IMR-90 (cell line): Measurements from ENCODE around the gene BMP2K. TPM values are rescaled to one million over a fixed set of nuclear protein-coding genes. Genes with fewer than 3 reads are reported as not detected.

Source experiments
- ATAC-seq: fragments of 200-7000 bp; cut with Tn5 transposase; 2 replicates; pipeline ENCODE4 v1.9.1; 2020; ENCODE audit warnings: low read depth, mild to moderate bottlenecking, moderate library complexity
- BruUV-seq: library from RNA; stranded (reverse); fragments of 400-500 nt; replicated peaks from 2 replicates; lab custom pipeline; 2021; lab: Mats Ljungman, UMichigan
- CTCF ChIA-PET: fragments of 300-600 bp; formaldehyde crosslinking; extraction: SDS; loops from one replicate; lab custom pipeline; 2021; ENCODE audit warnings: antibody characterized with exemption; lab: Yijun Ruan, JAX
- POLR2A ChIA-PET: fragments of 300-600 bp; sonication (Branson Sonifier 250); formaldehyde crosslinking; loops from one replicate; lab custom pipeline; 2022; ENCODE audit warnings: antibody characterized with exemption; ENCODE audit not compliant: unreplicated experiment; lab: Charles Lee
- DNase-seq: peaks from one replicate; pipeline ENCODE4 v3.0.0; 2013
- H2AFZ ChIP-seq: replicated peaks from 2 replicates; pipeline ENCODE3; 2013; ENCODE audit warnings: low read length, mild to moderate bottlenecking; ENCODE audit not compliant: poor library complexity
- H2AK5ac ChIP-seq: 2 replicates; pipeline ENCODE4 v1.6.1; 2013; ENCODE audit warnings: low read depth, low read length, inconsistent platforms
- H2AK9ac ChIP-seq: replicated peaks from 2 replicates; pipeline ENCODE3; 2013; ENCODE audit warnings: mild to moderate bottlenecking, low read depth, low read length, moderate library complexity; ENCODE audit not compliant: poor library complexity
- H2BK120ac ChIP-seq: 2 replicates; pipeline ENCODE4 v1.6.1; 2013; ENCODE audit warnings: low read depth, low read length, inconsistent platforms
- H2BK15ac ChIP-seq: 3 replicates; pipeline ENCODE4 v1.6.1; 2013; ENCODE audit warnings: low read depth, low read length, inconsistent platforms
- H2BK20ac ChIP-seq: 2 replicates; pipeline ENCODE4 v1.6.1; 2013; ENCODE audit warnings: low read depth, mild to moderate bottlenecking, inconsistent platforms, low read length, moderate library complexity
- H2BK5ac ChIP-seq: 2 replicates; pipeline ENCODE4 v1.6.1; 2013; ENCODE audit warnings: mild to moderate bottlenecking, low read depth, low read length, inconsistent platforms; ENCODE audit not compliant: poor library complexity, severe bottlenecking
- H3K14ac ChIP-seq: replicated peaks from 2 replicates; pipeline ENCODE4 v1.6.1; 2013; ENCODE audit warnings: low read depth, low read length, inconsistent platforms
- H3K18ac ChIP-seq: 2 replicates; pipeline ENCODE4 v1.6.1; 2013; ENCODE audit warnings: low read depth, low read length, control low read depth
- H3K23ac ChIP-seq: 2 replicates; pipeline ENCODE4 v1.6.1; 2013; ENCODE audit warnings: low read depth, low read length, inconsistent platforms
- H3K27ac ChIP-seq: 2 replicates; pipeline ENCODE4 v1.5.1; 2013; ENCODE audit warnings: mild to moderate bottlenecking, control low read depth, low read length; ENCODE audit not compliant: insufficient read depth
- H3K27me3 ChIP-seq: 2 replicates; pipeline ENCODE4 v1.6.1; 2013; ENCODE audit warnings: low read length; ENCODE audit not compliant: control insufficient read depth, insufficient read depth
- H3K36me3 ChIP-seq: 2 replicates; pipeline ENCODE4 v1.6.1; 2013; ENCODE audit warnings: low read length, mixed read lengths; ENCODE audit not compliant: control insufficient read depth, insufficient read depth
- H3K4ac ChIP-seq: 2 replicates; pipeline ENCODE4 v1.6.1; 2013; ENCODE audit warnings: low read depth, low read length, inconsistent platforms
- H3K4me1 ChIP-seq: 2 replicates; pipeline ENCODE4 v1.6.1; 2013; ENCODE audit warnings: low read length, mixed read lengths; ENCODE audit not compliant: control insufficient read depth, insufficient read depth
- H3K4me2 ChIP-seq: 2 replicates; pipeline ENCODE4 v1.6.1; 2013; ENCODE audit warnings: low read depth, mild to moderate bottlenecking, control low read depth, low read length, moderate library complexity
- H3K4me3 ChIP-seq: 2 replicates; pipeline ENCODE4 v1.5.1; 2013; ENCODE audit warnings: low read depth, mild to moderate bottlenecking, control low read depth, low read length, moderate library complexity; ENCODE audit not compliant: insufficient read depth
- H3K56ac ChIP-seq: 2 replicates; pipeline ENCODE4 v1.6.1; 2013; ENCODE audit warnings: low read length, inconsistent platforms; ENCODE audit not compliant: insufficient read depth; ENCODE audit errors: extremely low read depth
- H3K79me1 ChIP-seq, 2 experiments: 2 replicates each; pipeline ENCODE4 v1.6.1; 2013; ENCODE audit warnings: low read length in 2 of 2, inconsistent platforms in 1 of 2, low read depth in 1 of 2
- H3K9ac ChIP-seq: 2 replicates; pipeline ENCODE4 v1.6.1; 2013; ENCODE audit warnings: low read depth, low read length, control low read depth
- H3K9me1 ChIP-seq: 2 replicates; pipeline ENCODE4 v1.6.1; 2013; ENCODE audit warnings: low read length, inconsistent platforms; ENCODE audit not compliant: insufficient read depth
- H3K9me3 ChIP-seq: 2 replicates; pipeline ENCODE4 v1.6.1; 2013; ENCODE audit warnings: low read length; ENCODE audit not compliant: control insufficient read depth, insufficient read depth
- H4K20me1 ChIP-seq: 2 replicates; pipeline ENCODE4 v1.6.1; 2013; ENCODE audit warnings: low read length, inconsistent platforms; ENCODE audit not compliant: insufficient read depth
- H4K5ac ChIP-seq: 2 replicates; pipeline ENCODE4 v1.6.1; 2013; ENCODE audit warnings: mild to moderate bottlenecking, low read depth, low read length, control low read depth
- H4K8ac ChIP-seq, 2 experiments: 2 replicates each; pipeline ENCODE4 v1.6.1; 2013; ENCODE audit warnings: low read depth in 2 of 2, low read length in 2 of 2, control low read depth in 1 of 2, inconsistent platforms in 1 of 2
- H4K91ac ChIP-seq: 2 replicates; pipeline ENCODE4 v1.6.1; 2013; ENCODE audit warnings: low read depth, low read length, inconsistent platforms; ENCODE audit not compliant: insufficient read depth
- CEBPB ChIP-seq: IDR thresholded peaks from 2 replicates; pipeline ENCODE4 v1.6.1; 2012; ENCODE audit warnings: low read depth, low read length, improper control_type of control experiment
- FOS ChIP-seq: fragments of 150-350 bp; IDR thresholded peaks from 2 replicates; pipeline ENCODE4 v1.6.1; 2016; ENCODE audit warnings: low read depth, low read length
- MAZ ChIP-seq: IDR thresholded peaks from 2 replicates; pipeline ENCODE4 v1.6.1; 2012; ENCODE audit warnings: low read depth, mild to moderate bottlenecking, low read length, improper control_type of control experiment, moderate library complexity, borderline replicate concordance
- RFX5 ChIP-seq: IDR thresholded peaks from 2 replicates; pipeline ENCODE4 v1.8.0; 2012; ENCODE audit warnings: low read depth, mild to moderate bottlenecking, low read length, moderate library complexity
- SMC3 ChIP-seq: fragments of 150-350 bp; IDR thresholded peaks from 2 replicates; pipeline ENCODE4 v1.6.1; 2016; ENCODE audit warnings: low read depth, mild to moderate bottlenecking, antibody characterized with exemption, low read length, moderate library complexity
- WGBS, 2 experiments: methylation state at CpG; one replicate each; pipeline versions ENCODE4 v1.1.5 to v1.1.7; 2013; ENCODE audit warnings: missing lambda C conversion rate in 2 of 2; ENCODE audit not compliant: insufficient read length in 1 of 2; ENCODE audit errors: extremely low coverage in 2 of 2; 5-methylcytosine and 5-hydroxymethylcytosine counted together
- dilution Hi-C: fragments of 300-500 bp; cut with HindIII; formaldehyde crosslinking; loops from one replicate; pipeline ENCODE4 v1.14.3; 2018; ENCODE audit warnings: low sequenced_read_pairs; ENCODE audit not compliant: unreplicated experiment
- in situ Hi-C: fragments of 300-500 bp; cut with MboI; formaldehyde crosslinking; loops from 3 replicates; pipeline ENCODE4 v1.14.3; 2019; ENCODE audit warnings: low sequenced_read_pairs, inconsistent platforms, mixed read lengths
- intact Hi-C: fragments of 100-400 bp; cut with micrococcal nuclease; formaldehyde crosslinking; loops from 2 replicates; pipeline ENCODE4 v1.10.0; 2022
- polyA plus RNA-seq, 3 experiments: library from polyadenylated mRNA; depleted of rRNA; stranded (reverse); fragments of >200 nt; gene quantifications; 2 replicates each; pipeline ENCODE4 v1.2.3, GENCODE V29; 2012; ENCODE audit warnings: low replicate concordance in 1 of 3
- total RNA-seq: library from RNA; depleted of rRNA; stranded (reverse); fragments of >200 nt; gene quantifications from 2 replicates; pipeline ENCODE4 v1.2.3, GENCODE V29; 2012

BMP2K gene
- total and polyA plus RNA-seq, 2 of the 4 experiments (the other 2 are of a cell fraction): 15.8 to 46.1 TPM

- H3K27ac ChIP-seq: no peak overlapping the region
- H3K4ac ChIP-seq: no peak overlapping the region
- H2BK20ac ChIP-seq: no peak overlapping the region
- ATAC-seq (no peak), DNase-seq (no peak)
- H3K4me2 ChIP-seq: no peak overlapping the region
- H2BK15ac ChIP-seq: no peak overlapping the region
- ChIA-PET CTCF (interaction anchor here (0.6 kb wide), 1 partner anchor 12 kb away, joined by 3 read pairs; no protein-coding TSS in a partner anchor), POLR2A (no interaction called here)
- no peaks in the 10 kb centered on the region for H3K36me3 ChIP-seq
- no peak overlapping the region for H3K56ac ChIP-seq
- H3K27me3 ChIP-seq: no peaks in the 10 kb centered on the region
- H3K18ac ChIP-seq: no peak overlapping the region
- no TSS peak for BruUV-seq
- in situ Hi-C loops: no loop called here
- intact Hi-C loops: no loop called here
- H2BK120ac ChIP-seq: no peak overlapping the region; the same call in 1 of the 2 replicates
- no peak overlapping the region for H3K9ac ChIP-seq
- no peak for TF ChIP-seq CEBPB
- TF ChIP-seq RFX5: no peak
- no peak for TF ChIP-seq FOS
- no peak for TF ChIP-seq SMC3
- no peak for TF ChIP-seq MAZ
- H4K5ac ChIP-seq: no peak overlapping the region
- H3K4me1 ChIP-seq: peaks cover 6% of the 10 kb centered on the region
- no peak overlapping the region for H4K91ac ChIP-seq
- no peak overlapping the region for H3K23ac ChIP-seq
- dilution Hi-C loops: no loop called here
- no peak overlapping the region for H2AK5ac ChIP-seq
- H4K8ac ChIP-seq: no peak overlapping the region
- H2AK9ac ChIP-seq: no peak overlapping the region
- no peak overlapping the region for H2AFZ ChIP-seq
- H3K9me3 ChIP-seq: peaks cover 2% of the 10 kb centered on the region; the same call in 1 of the 2 replicates
- H4K20me1 ChIP-seq: no peaks in the 10 kb centered on the region
- H3K9me1 ChIP-seq: no peaks in the 10 kb centered on the region
- no peak overlapping the region for H2BK5ac ChIP-seq
- H3K4me3 ChIP-seq: no peak overlapping the region
- WGBS, 2 experiments: no CpG with 5 or more reads among the region's 4 CpGs
- no peak overlapping the region for H3K14ac ChIP-seq
- H3K79me1 ChIP-seq: no peaks in the 10 kb centered on the region
These were observed 26.7 kb upstream of the BMP2K start for GRCh38 chr4:78749258-78749971.
